RWPE2 (cell line): Measurements from ENCODE around the gene ADNP.
A peak's percentile ranks its signal among the peaks of the same experiment; 100 is the strongest.

Source experiments
- ATAC-seq: fragments of 200-7000 bp; cut with Tn5 transposase; 3 replicates; pipeline ENCODE4 v1.9.1; 2021; ENCODE audit warnings: low read depth
- DNase-seq: peaks from one replicate; pipeline ENCODE4 v3.0.0-alpha.2; 2020; ENCODE audit warnings: low spot score
- H3K27ac ChIP-seq: fragments of 450-650 bp; 2 replicates; pipeline ENCODE4 v1.5.1; 2017; ENCODE audit warnings: mild to moderate bottlenecking; ENCODE audit not compliant: poor library complexity, severe bottlenecking
- H3K27me3 ChIP-seq: fragments of 250-450 bp; sonication (Bioruptor Pico); 2 replicates; pipeline ENCODE4 v1.5.1; 2021; ENCODE audit warnings: mild to moderate bottlenecking, moderate library complexity; ENCODE audit not compliant: insufficient read depth, poor library complexity, severe bottlenecking
- H3K36me3 ChIP-seq: fragments of 250-450 bp; sonication (Bioruptor Pico); 2 replicates; pipeline ENCODE4 v1.5.1; 2020; ENCODE audit warnings: low read depth, mild to moderate bottlenecking, moderate library complexity
- H3K4me1 ChIP-seq: fragments of 250-450 bp; sonication (Bioruptor Pico); 2 replicates; pipeline ENCODE4 v1.5.1; 2021; ENCODE audit warnings: mild to moderate bottlenecking, moderate library complexity; ENCODE audit not compliant: insufficient read depth, poor library complexity, severe bottlenecking
- H3K4me3 ChIP-seq: fragments of 250-450 bp; sonication (Bioruptor Pico); 2 replicates; pipeline ENCODE4 v1.5.1; 2021; ENCODE audit warnings: mild to moderate bottlenecking, moderate library complexity; ENCODE audit not compliant: severe bottlenecking
- H3K9me3 ChIP-seq: fragments of 250-450 bp; sonication (Bioruptor Pico); 2 replicates; pipeline ENCODE4 v1.5.1; 2021; ENCODE audit warnings: mild to moderate bottlenecking, moderate library complexity; ENCODE audit not compliant: severe bottlenecking
- TF ChIP-seq, protein P1 (sequence below): fragments of 450-650 bp; IDR thresholded peaks from one replicate; pipeline ENCODE4 v1.5.1; 2017; ENCODE audit warnings: mild to moderate bottlenecking, moderate library complexity; ENCODE audit not compliant: poor library complexity, severe bottlenecking

Gene ADNP

DNA sequence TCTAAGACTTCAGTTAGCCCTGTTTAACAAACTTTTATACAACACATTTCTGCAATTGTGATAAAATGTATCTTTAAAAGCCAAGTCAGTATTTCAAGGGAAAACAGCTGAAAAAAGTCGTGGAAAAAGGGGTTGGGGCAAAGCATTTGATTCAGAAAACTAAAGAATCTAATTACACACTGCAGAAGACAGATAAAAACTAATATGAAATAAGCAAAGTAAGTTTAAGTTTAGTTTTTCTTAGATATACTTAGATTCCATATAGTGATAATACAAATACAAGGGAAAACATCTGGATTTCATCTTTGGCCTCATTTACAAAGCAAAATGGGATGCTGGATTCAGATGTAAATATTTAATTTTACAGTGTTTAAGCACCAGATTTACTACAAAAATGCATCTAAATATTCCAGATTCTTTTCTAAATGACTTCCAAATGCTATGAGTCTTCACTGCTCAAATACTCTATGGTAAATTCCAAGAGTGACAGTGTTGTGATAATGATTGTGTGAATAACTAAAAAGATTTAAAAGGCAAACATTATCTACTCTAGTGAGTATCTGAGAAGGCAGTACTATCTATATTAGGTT, 1.5 kb upstream of the ADNP start:
- Histone ChIP-seq H3K27me3 (no peaks in the 10 kb centered on the region), H3K4me3 (no peak overlapping the region), H3K36me3 (peaks cover 81% of the 10 kb centered on the region), H3K27ac (peak overlapping the region; percentile 80), H3K9me3 (no peaks in the 10 kb centered on the region), H3K4me1 (peaks cover 15% of the 10 kb centered on the region)
- DNase-seq (no peak), ATAC-seq (no peak)
- TF ChIP-seq, protein P1, sequence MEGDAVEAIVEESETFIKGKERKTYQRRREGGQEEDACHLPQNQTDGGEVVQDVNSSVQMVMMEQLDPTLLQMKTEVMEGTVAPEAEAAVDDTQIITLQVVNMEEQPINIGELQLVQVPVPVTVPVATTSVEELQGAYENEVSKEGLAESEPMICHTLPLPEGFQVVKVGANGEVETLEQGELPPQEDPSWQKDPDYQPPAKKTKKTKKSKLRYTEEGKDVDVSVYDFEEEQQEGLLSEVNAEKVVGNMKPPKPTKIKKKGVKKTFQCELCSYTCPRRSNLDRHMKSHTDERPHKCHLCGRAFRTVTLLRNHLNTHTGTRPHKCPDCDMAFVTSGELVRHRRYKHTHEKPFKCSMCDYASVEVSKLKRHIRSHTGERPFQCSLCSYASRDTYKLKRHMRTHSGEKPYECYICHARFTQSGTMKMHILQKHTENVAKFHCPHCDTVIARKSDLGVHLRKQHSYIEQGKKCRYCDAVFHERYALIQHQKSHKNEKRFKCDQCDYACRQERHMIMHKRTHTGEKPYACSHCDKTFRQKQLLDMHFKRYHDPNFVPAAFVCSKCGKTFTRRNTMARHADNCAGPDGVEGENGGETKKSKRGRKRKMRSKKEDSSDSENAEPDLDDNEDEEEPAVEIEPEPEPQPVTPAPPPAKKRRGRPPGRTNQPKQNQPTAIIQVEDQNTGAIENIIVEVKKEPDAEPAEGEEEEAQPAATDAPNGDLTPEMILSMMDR = no peak

DNA sequence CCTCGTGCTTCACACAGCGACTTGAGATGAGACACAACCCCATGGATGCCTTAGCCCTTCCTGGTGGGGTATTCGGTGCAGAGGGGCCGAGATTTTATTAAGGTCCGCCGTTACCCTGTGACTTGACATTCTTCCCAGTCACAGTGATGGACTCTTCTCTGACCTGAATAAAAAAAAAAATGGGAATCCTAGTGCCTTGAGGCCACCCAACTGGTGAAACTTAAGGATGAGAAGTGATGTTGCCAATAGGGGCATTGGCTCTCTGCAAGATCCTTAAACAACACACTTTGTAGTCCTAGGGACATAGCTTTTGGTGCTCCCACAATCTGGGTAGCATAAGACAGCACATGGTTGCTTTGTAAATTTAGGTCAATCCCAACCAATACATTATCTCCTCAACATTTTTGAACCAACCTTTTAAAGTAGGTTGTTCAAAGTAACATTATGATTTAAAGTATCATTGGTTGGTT, 814 bp upstream of the ADNP start:
- H3K27ac ChIP-seq = peak overlapping the region; percentile 80
- H3K9me3 ChIP-seq = no peaks in the 10 kb centered on the region
- DNase-seq (no peak), ATAC-seq (no peak)
- peaks cover 22% of the 10 kb centered on the region for H3K4me1 ChIP-seq
- H3K36me3 ChIP-seq = peaks cover 81% of the 10 kb centered on the region
- TF ChIP-seq, protein P1 = no peak
- peak overlapping the region; percentile 96 for H3K4me3 ChIP-seq
- H3K27me3 ChIP-seq = no peaks in the 10 kb centered on the region

DNA sequence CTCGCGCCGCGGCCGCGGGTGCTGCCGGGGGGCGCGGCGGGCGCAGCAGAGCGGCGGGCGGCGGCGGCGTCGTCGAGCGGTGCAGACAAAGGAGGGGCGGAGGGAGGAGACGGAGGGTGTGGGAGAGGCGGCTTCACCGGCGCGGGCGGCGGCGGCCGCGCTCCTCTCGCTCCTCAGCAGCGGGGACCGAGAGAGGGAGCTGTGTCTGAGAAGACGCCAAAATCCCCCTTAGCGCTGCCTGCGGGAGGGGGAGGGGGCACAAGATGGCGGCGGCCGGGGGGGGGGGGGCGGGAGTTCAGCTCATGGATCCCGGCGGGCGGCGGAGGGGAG, 296 bp downstream of the ADNP start:
- Histone ChIP-seq H3K9me3 (no peaks in the 10 kb centered on the region), H3K36me3 (peaks cover 81% of the 10 kb centered on the region), H3K27me3 (no peaks in the 10 kb centered on the region), H3K27ac (peak overlapping the region; percentile 80), H3K4me1 (peaks cover 33% of the 10 kb centered on the region), H3K4me3 (peak overlapping the region; percentile 96)
- TF ChIP-seq, protein P1 = no peak
- no peak for DNase-seq
- ATAC-seq = peak; percentile 19

DNA sequence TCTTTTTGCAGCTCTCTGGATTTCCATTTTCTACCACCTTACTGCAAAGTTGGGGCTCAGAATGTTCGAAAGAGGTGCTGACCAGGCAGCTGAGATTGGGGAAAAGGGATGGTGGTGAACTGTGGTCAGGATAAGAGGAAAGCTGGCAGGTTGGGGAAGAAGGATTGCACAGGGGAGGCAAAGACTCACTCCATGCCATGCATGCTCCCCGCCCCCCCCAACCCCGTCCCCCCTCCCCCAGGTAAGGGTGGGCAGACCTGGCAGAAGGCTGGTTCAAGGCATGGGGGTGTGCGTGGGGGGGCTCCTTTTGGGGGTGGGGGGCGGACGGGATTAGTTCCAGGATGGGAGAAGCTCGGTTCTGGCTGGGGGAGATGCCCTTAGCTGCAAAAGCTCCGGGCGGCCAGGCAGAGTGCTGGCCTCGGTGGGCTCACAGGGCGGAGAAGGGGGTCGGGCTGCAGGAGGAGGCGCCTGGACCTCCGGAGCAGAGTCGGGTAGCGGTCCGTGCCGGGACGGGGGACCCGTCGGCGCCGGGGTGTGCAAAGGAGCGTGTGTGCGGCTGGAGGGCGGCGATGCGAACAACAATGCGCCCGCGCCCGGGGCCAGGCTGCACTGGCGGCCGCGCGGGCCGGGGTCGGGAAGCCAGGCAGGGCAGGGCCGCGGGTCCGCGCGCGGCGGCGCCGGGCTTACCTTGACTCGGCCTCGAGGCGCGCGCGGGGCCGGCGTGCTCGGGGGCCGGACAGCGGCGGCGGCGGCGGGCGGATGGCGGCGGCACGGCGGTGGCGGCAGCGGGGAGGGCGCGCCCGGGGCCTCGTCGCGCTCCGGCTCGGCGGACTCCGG, 880 bp downstream of the ADNP start:
- Histone ChIP-seq H3K36me3 (peaks cover 81% of the 10 kb centered on the region), H3K4me1 (peaks cover 39% of the 10 kb centered on the region), H3K27ac (peak overlapping the region; percentile 80), H3K4me3 (peak overlapping the region; percentile 96), H3K27me3 (no peaks in the 10 kb centered on the region), H3K9me3 (no peaks in the 10 kb centered on the region)
- TF ChIP-seq, protein P1 = no peak
- ATAC-seq (peak; percentile 21; the same call in 1 of the 3 replicates), DNase-seq (peak; percentile 76)
